MCF 10A (cell line): ENCODE results near the gene STRN4. TPM values are rescaled to one million over a fixed set of nuclear protein-coding genes. Genes with fewer than 3 reads are reported as not detected.

Experiments
- Bru-seq: library from RNA; stranded (reverse); fragments of 400-500 nt; gene quantifications from one replicate; lab custom pipeline; 2021; lab: Mats Ljungman, UMichigan
- BruChase-seq, 2 experiments: library from RNA; stranded (reverse); fragments of 400-500 nt; gene quantifications; one replicate each; lab custom pipeline; 2021; lab: Mats Ljungman, UMichigan
- BruUV-seq: library from RNA; stranded (reverse); fragments of 400-500 nt; replicated peaks from 2 replicates; lab custom pipeline; 2021; lab: Mats Ljungman, UMichigan
- CTCF ChIA-PET: fragments of 300-600 bp; sonication (Branson Sonifier 250); formaldehyde crosslinking; extraction: SDS; loops from one replicate; lab custom pipeline; 2021; ENCODE audit warnings: antibody characterized with exemption, inconsistent platforms; lab: Yijun Ruan, JAX
- POLR2A ChIA-PET: fragments of 300-600, 350-650 bp; sonication (Branson Sonifier 250); formaldehyde crosslinking; extraction: SDS; loops from one replicate; lab custom pipeline; 2020; ENCODE audit warnings: antibody characterized with exemption, inconsistent platforms; lab: Yijun Ruan, JAX
- DNase-seq: peaks from one replicate; pipeline ENCODE4 v3.0.0-alpha.2; 2018; ENCODE audit not compliant: unreplicated experiment
- H3K27ac Mint-ChIP-seq: one replicate; pipeline ENCODE4 v1.8.0; 2022; ENCODE audit warnings: mild to moderate bottlenecking, low read depth, mixed read lengths; ENCODE audit not compliant: unreplicated experiment
- H3K27me3 Mint-ChIP-seq: one replicate; pipeline ENCODE4 v1.8.0; 2022; ENCODE audit warnings: mixed read lengths; ENCODE audit not compliant: insufficient read depth, unreplicated experiment
- H3K36me3 Mint-ChIP-seq: one replicate; pipeline ENCODE4 v1.8.0; 2022; ENCODE audit warnings: mild to moderate bottlenecking, moderate library complexity, mixed read lengths; ENCODE audit not compliant: insufficient read depth, unreplicated experiment
- H3K4me1 Mint-ChIP-seq: one replicate; pipeline ENCODE4 v1.8.0; 2022; ENCODE audit warnings: mixed read lengths; ENCODE audit not compliant: insufficient read depth, unreplicated experiment
- H3K4me3 Mint-ChIP-seq: one replicate; pipeline ENCODE4 v1.8.0; 2022; ENCODE audit warnings: mild to moderate bottlenecking, moderate library complexity, mixed read lengths; ENCODE audit not compliant: unreplicated experiment
- H3K9me3 Mint-ChIP-seq: one replicate; pipeline ENCODE4 v1.8.0; 2022; ENCODE audit warnings: mixed read lengths; ENCODE audit not compliant: unreplicated experiment
- CTCF ChIP-seq: fragments of 200-600 bp; IDR thresholded peaks from one replicate; pipeline ENCODE4 v1.8.0; 2022; ENCODE audit warnings: antibody characterized with exemption, mild to moderate bottlenecking; ENCODE audit not compliant: unreplicated experiment
- intact Hi-C: fragments of 100-400 bp; cut with micrococcal nuclease; formaldehyde crosslinking; loops from 2 replicates; pipeline ENCODE4 v1.14.1; 2022
- long read RNA-seq: library from polyadenylated mRNA; stranded (forward); transcript quantifications from one replicate; pipeline ENCODE4 v2.0.0, GENCODE V29; 2022
- total RNA-seq: library from RNA; stranded (reverse); gene quantifications from 2 replicates; pipeline ENCODE4 v1.2.3, GENCODE V29; 2022

The STRN4 gene, protein sequence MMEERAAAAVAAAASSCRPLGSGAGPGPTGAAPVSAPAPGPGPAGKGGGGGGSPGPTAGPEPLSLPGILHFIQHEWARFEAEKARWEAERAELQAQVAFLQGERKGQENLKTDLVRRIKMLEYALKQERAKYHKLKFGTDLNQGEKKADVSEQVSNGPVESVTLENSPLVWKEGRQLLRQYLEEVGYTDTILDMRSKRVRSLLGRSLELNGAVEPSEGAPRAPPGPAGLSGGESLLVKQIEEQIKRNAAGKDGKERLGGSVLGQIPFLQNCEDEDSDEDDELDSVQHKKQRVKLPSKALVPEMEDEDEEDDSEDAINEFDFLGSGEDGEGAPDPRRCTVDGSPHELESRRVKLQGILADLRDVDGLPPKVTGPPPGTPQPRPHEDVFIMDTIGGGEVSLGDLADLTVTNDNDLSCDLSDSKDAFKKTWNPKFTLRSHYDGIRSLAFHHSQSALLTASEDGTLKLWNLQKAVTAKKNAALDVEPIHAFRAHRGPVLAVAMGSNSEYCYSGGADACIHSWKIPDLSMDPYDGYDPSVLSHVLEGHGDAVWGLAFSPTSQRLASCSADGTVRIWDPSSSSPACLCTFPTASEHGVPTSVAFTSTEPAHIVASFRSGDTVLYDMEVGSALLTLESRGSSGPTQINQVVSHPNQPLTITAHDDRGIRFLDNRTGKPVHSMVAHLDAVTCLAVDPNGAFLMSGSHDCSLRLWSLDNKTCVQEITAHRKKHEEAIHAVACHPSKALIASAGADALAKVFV
- total RNA-seq, result 90.1 and 92.3 TPM in 2 replicates
- Bru-seq, nascent RNA, result percentile 72 among the genes with signal in this experiment
- percentile 86 among the genes with signal in this experiment for BruChase-seq, experiment 1, labeled RNA remaining after a 6-hour chase
- BruChase-seq, experiment 2, labeled RNA remaining after a 2-hour chase, result percentile 79 among the genes with signal in this experiment
- long read RNA-seq, transcript STRN4-202 (18 exons, 3,628 nt), result minor isoform, 32 of 182 reads
- long read RNA-seq, transcript STRN4-222 (1 exons, 2,240 nt), result minor isoform, 6 of 182 reads
- long read RNA-seq, transcript STRN4-201 (18 exons, 3,210 nt), result major isoform, 94 of 182 reads
- long read RNA-seq, partial matches to known transcripts, result 19 of 182 reads
- long read RNA-seq, other reads (novel, unspliced or antisense), result 31 of 182 reads

- intact Hi-C loops, result loop anchor here (5.0 kb wide), 1 partner anchor 36 kb away; no protein-coding TSS in a partner anchor
These were observed at the start of gene STRN4 for GRCh38 chr19:46746281-46747057. Gene STRN4 (minus strand): TSS chr19:46746450. CDS start chr19:46746430, 20 bp downstream.

GRCh38 chr19:46791944-46792343, 45.7 kb upstream of the STRN4 start:
- no peak overlapping the region for H3K4me3 Mint-ChIP-seq
- no peaks in the 10 kb centered on the region for H3K27me3 Mint-ChIP-seq
- POLR2A ChIA-PET, result interaction anchor here (0.6 to 1.5 kb wide), 2 partner anchors 8 to 31 kb away, joined by 3 read pairs; no protein-coding TSS in a partner anchor
- BruUV-seq, result no TSS peak
- no peak overlapping the region for H3K27ac Mint-ChIP-seq
- no peak for DNase-seq
- peaks cover 5% of the 10 kb centered on the region for H3K4me1 Mint-ChIP-seq
- H3K9me3 Mint-ChIP-seq, result no peaks in the 10 kb centered on the region
- H3K36me3 Mint-ChIP-seq, result peaks cover 6% of the 10 kb centered on the region
- intact Hi-C loops, result no loop called here
- no peak for TF ChIP-seq CTCF
- CTCF ChIA-PET, result interaction anchor here (0.6 kb wide), 1 partner anchor 323 kb away, joined by 4 read pairs; no protein-coding TSS in a partner anchor

More at GRCh38 chr19:46746281-46747057, at the start of gene STRN4:
- peak within 1 kb of the TSS; percentile 88 for H3K27ac Mint-ChIP-seq
- H3K27me3 Mint-ChIP-seq, result no peaks in the 10 kb centered on the region
- H3K4me1 Mint-ChIP-seq, result peaks cover 19% of the 10 kb centered on the region
- BruUV-seq, result no TSS peak
- POLR2A ChIA-PET, result interaction anchor here (2.2 kb wide), 1 partner anchor 32 kb away, joined by 14 read pairs; no protein-coding TSS in a partner anchor
- DNase-seq, result no peak
- no peak for TF ChIP-seq CTCF
- CTCF ChIA-PET, result interaction anchor here (0.8 to 1.0 kb wide), 2 partner anchors 11 to 48 kb away, joined by 3 to 4 read pairs; no protein-coding TSS in a partner anchor
- H3K9me3 Mint-ChIP-seq, result no peaks in the 10 kb centered on the region
- peaks cover 25% of the 10 kb centered on the region for H3K36me3 Mint-ChIP-seq
- H3K4me3 Mint-ChIP-seq, result peak within 1 kb of the TSS; percentile 97

DNA sequence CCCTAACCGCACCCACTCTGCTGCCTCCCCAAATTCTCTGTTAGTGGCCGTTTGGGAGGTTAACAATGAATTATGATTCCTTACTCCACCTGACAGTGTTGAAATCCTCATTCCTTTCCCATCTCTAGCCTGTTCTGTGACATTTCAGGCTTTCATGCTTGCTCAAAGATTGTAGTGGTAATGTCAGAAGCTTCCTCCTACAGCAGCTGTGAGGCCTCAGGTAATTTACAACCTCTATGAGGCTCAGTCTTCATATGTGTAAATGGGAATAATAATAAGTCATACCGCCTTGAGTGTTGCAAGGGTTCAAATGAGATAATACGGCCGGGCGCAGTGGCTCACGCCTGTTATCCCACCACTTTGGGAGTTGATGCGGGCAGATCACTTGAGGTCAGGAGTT, 43.1 kb upstream of the STRN4 start:
- H3K4me1 Mint-ChIP-seq, result peaks cover 15% of the 10 kb centered on the region
- intact Hi-C loops, result no loop called here
- DNase-seq, result no peak
- ChIA-PET CTCF (interaction anchor here (0.8 to 1.6 kb wide), 4 partner anchors 19 to 51 kb away, joined by 3 to 8 read pairs (median 5); no protein-coding TSS in a partner anchor), POLR2A (interaction anchor here (0.6 to 6.9 kb wide), 8 partner anchors 20 to 324 kb away, joined by 3 to 147 read pairs (median 9); partner anchors contain the start of genes AP2S1 and ZC3H4)
- TF ChIP-seq CTCF, result no peak
- H3K27ac Mint-ChIP-seq, result no peak overlapping the region
- H3K9me3 Mint-ChIP-seq, result no peaks in the 10 kb centered on the region
- peaks cover 23% of the 10 kb centered on the region for H3K36me3 Mint-ChIP-seq
- no peaks in the 10 kb centered on the region for H3K27me3 Mint-ChIP-seq
- peak overlapping the region; percentile 21 for H3K4me3 Mint-ChIP-seq
- no TSS peak for BruUV-seq
